HG03139 (cell line): ENCODE data around the gene TRIP6.

ENCODE experiments used
- ATAC-seq: cut with Tn5 transposase; IDR thresholded peaks from one replicate; pipeline ENCODE4 v1.9.1; 2021; ENCODE audit not compliant: unreplicated experiment

The TRIP6 gene

GRCh38 chr7:100873599-100874299 is 6.6 kb downstream of the TRIP6 start:
- no peak for ATAC-seq

- no peak for ATAC-seq
These were observed 7.1 kb downstream of the TRIP6 start for GRCh38 chr7:100874300-100874576.

GRCh38 chr7:100874577-100875355 is 7.6 kb downstream of the TRIP6 start, which contains the start of gene SRRT:
Gene SRRT, plus strand, starts transcription at chr7:100875103. Its CDS starts 488 bp downstream, at chr7:100875591.
- ATAC-seq: peak; percentile 89

- peak; percentile 26 for ATAC-seq
These were observed 8.2 kb downstream of the TRIP6 start for GRCh38 chr7:100875356-100875751.

GRCh38 chr7:100878013-100878412 is 10.8 kb downstream of the TRIP6 start:
- no peak for ATAC-seq

- no peak for ATAC-seq
These were observed 11.5 kb downstream of the TRIP6 start for GRCh38 chr7:100878685-100879084.

- no peak for ATAC-seq
These were observed 12.6 kb downstream of the TRIP6 start for GRCh38 chr7:100879685-100880261.

GRCh38 chr7:100880645-100881044 is 13.5 kb downstream of the TRIP6 start:
- no peak for ATAC-seq

- ATAC-seq: no peak
These were observed 13.9 kb downstream of the TRIP6 start for GRCh38 chr7:100881136-100881535.

- no peak for ATAC-seq
These were observed 15.0 kb downstream of the TRIP6 start for GRCh38 chr7:100882201-100882600.

- ATAC-seq: no peak
These were observed 15.8 kb downstream of the TRIP6 start for GRCh38 chr7:100882785-100883526.

- ATAC-seq: no peak
These were observed 17.7 kb downstream of the TRIP6 start for GRCh38 chr7:100884736-100885439.

GRCh38 chr7:100885440-100886141 is 18.4 kb downstream of the TRIP6 start:
- ATAC-seq: no peak

- ATAC-seq: no peak
These were observed 19.2 kb downstream of the TRIP6 start for GRCh38 chr7:100886142-100886935.

- no peak for ATAC-seq
These were observed 19.8 kb downstream of the TRIP6 start for GRCh38 chr7:100886936-100887515.

- peak; percentile 36 for ATAC-seq
These were observed 20.5 kb downstream of the TRIP6 start for GRCh38 chr7:100887516-100888290.

- ATAC-seq: no peak
These were observed 21.3 kb downstream of the TRIP6 start for GRCh38 chr7:100888291-100888987.
